Stimulated activated CD4-positive, alpha-beta T cell treated with anti-CD3 and anti-CD28 coated beads, TNF-alpha, amount 100 ng/mL, for 4 hours (primary cell): ENCODE results near the gene SMC1A.
"Not testable (repeated sequence)": the region's sequence is repeated elsewhere in the genome, so short reads cannot be mapped to it uniquely, and the experiment has no call there.

ENCODE experiments used
- DNase-seq, 3 experiments: peaks; one replicate each; pipeline ENCODE4 v3.0.0-alpha.2; 2020; ENCODE audit warnings: low read depth in 3 of 3

The SMC1A gene

GRCh38 chrX:53422086-53422860 is at the start of gene SMC1A:
Gene SMC1A (minus strand): TSS chrX:53422654. CDS start chrX:53422600, 54 bp downstream.
- peak; percentile 74 to 90 (median 89) for DNase-seq

- DNase-seq, result no peak
Observed at GRCh38 chrX:53471346-53471745, 48.9 kb upstream of the SMC1A start.

- DNase-seq, result not testable (repeated sequence)
Observed at GRCh38 chrX:53468659-53469058, 46.2 kb upstream of the SMC1A start.

GRCh38 chrX:53458082-53458481 is 35.6 kb upstream of the SMC1A start:
- no peak for DNase-seq

GRCh38 chrX:53456254-53456653 is 33.8 kb upstream of the SMC1A start:
- no peak for DNase-seq

GRCh38 chrX:53452812-53453211 is 30.4 kb upstream of the SMC1A start:
- DNase-seq, result no peak

GRCh38 chrX:53449632-53450031 is 27.2 kb upstream of the SMC1A start:
- no peak for DNase-seq

- no peak for DNase-seq
Observed at GRCh38 chrX:53447441-53447840, 25.0 kb upstream of the SMC1A start.

GRCh38 chrX:53445977-53446376 is 23.5 kb upstream of the SMC1A start:
- DNase-seq, result no peak

- no peak for DNase-seq
Observed at GRCh38 chrX:53442322-53442631, 19.8 kb upstream of the SMC1A start.

GRCh38 chrX:53441531-53442321 is 19.3 kb upstream of the SMC1A start:
- peak; percentile 48 to 61 (median 53) for DNase-seq

GRCh38 chrX:53440621-53441517 is 18.4 kb upstream of the SMC1A start:
- DNase-seq, result no peak

- DNase-seq, result no peak
Observed at GRCh38 chrX:53440101-53440500, 17.6 kb upstream of the SMC1A start.

GRCh38 chrX:53438832-53439230 is 16.4 kb upstream of the SMC1A start:
- DNase-seq, result no peak

- DNase-seq, result no peak
Observed at GRCh38 chrX:53438174-53438831, 15.8 kb upstream of the SMC1A start.

GRCh38 chrX:53437206-53437605 is 14.8 kb upstream of the SMC1A start:
- DNase-seq, result no peak

- DNase-seq, result peak in 2 of 3 experiments; percentile 30 to 33
Observed at GRCh38 chrX:53435997-53436396, 13.5 kb upstream of the SMC1A start.

- DNase-seq, result peak; percentile 71 to 78 (median 73)
Observed at GRCh38 chrX:53433651-53434639, 11.5 kb upstream of the SMC1A start, which contains the start of gene HSD17B10. Gene HSD17B10 (minus strand): TSS chrX:53434370. CDS start chrX:53434345, 25 bp downstream.

- no peak for DNase-seq
Observed at GRCh38 chrX:53430231-53430630, 7.8 kb upstream of the SMC1A start.

- DNase-seq, result no peak
Observed at GRCh38 chrX:53429755-53430154, 7.3 kb upstream of the SMC1A start.
